Esophagus squamous epithelium (tissue), 5 donors: ENCODE measurements around the gene KDM3A. TPM values are rescaled to one million over a fixed set of nuclear protein-coding genes. Genes with fewer than 3 reads are reported as not detected.

Experiments
- DNase-seq: peaks from one replicate; lab custom pipeline; 2025; lab: John Stamatoyannopoulos, UW
- H3K27ac ChIP-seq, 4 donors: fragments of 200-600 bp; sonication (generic); one replicate each; pipeline ENCODE4 v1.5.1; 2016 to 2019; ENCODE audit warnings: mild to moderate bottlenecking in 1 of 4
- H3K27me3 ChIP-seq, 4 donors: fragments of 200-600 bp; sonication (generic); 1 replicate in 3 of 4; 2 replicates in 1 of 4; pipeline versions ENCODE4 v1.5.1 to v1.6.0; 2017 to 2021; ENCODE audit warnings: antibody characterized with exemption in 1 of 4
- H3K36me3 ChIP-seq, 3 donors: fragments of 200-600 bp; sonication (generic); one replicate each; pipeline ENCODE4 v1.5.1; 2016 to 2019
- H3K4me1 ChIP-seq, 3 donors: fragments of 200-600 bp; sonication (generic); one replicate each; pipeline ENCODE4 v1.5.1; 2017 to 2019
- H3K4me3 ChIP-seq, 4 donors: fragments of 200-600 bp; sonication (generic); 1 replicate in 3 of 4; 2 replicates in 1 of 4; pipeline ENCODE4 v1.5.1; 2016 to 2019; ENCODE audit warnings: mild to moderate bottlenecking in 2 of 4, moderate library complexity in 1 of 4
- H3K9me3 ChIP-seq, 3 donors: fragments of 200-600 bp; sonication (generic); one replicate each; pipeline ENCODE4 v1.5.1; 2016 to 2019
- CTCF ChIP-seq, 6 experiments: fragments of 450-650 bp in 4 of 6; fragments of 200-600 bp in 2 of 6; sonication (generic) in 2 of 6; IDR thresholded peaks; one replicate each; pipeline ENCODE4 v1.5.1; 2016 to 2019; ENCODE audit warnings: antibody characterized with exemption in 6 of 6, mild to moderate bottlenecking in 4 of 6, moderate library complexity in 4 of 6
- POLR2A ChIP-seq, 4 donors: fragments of 450-650 bp; IDR thresholded peaks; one replicate each; pipeline ENCODE4 v1.6.1; 2017; ENCODE audit warnings: antibody characterized with exemption in 4 of 4, mild to moderate bottlenecking in 4 of 4, moderate library complexity in 3 of 4
- WGBS, 2 donors: methylation state at CpG; one replicate each; pipeline ENCODE4 v1.1.5; 2018; 5-methylcytosine and 5-hydroxymethylcytosine counted together
- intact Hi-C: fragments of 100-400 bp; cut with DNase I; formaldehyde crosslinking; loops from one replicate; pipeline ENCODE4 v1.15.0; 2022
- total RNA-seq, 4 donors: library from RNA; depleted of rRNA; stranded (reverse); fragments of >200 nt; gene quantifications; one replicate each; pipeline ENCODE4 v1.1.0, GENCODE V29; 2016
- donor health status: DM: yes; HTN: yes; CAD: no.

Gene KDM3A
- total RNA-seq, 4 donors from 2014 or later: 22.0 to 60.7 (median 23.9) TPM

- intact Hi-C loops: no loop called here
- Histone ChIP-seq H3K36me3 (no peaks in the 10 kb centered on the region), H3K4me1 (no peaks in the 10 kb centered on the region), H3K9me3 (peaks cover 0 to 27% (median 19%) of the 10 kb centered on the region in 3 donors), H3K4me3 (no peak overlapping the region), H3K27ac (no peak overlapping the region), H3K27me3 (peaks cover 0 to under 1% (median 0%) of the 10 kb centered on the region in 4 donors)
- TF ChIP-seq CTCF (IDR thresholded peaks at IDR 0.05) (no peak), POLR2A (IDR thresholded peaks at IDR 0.05) (no peak)
- no peak for DNase-seq
These were observed 6.9 kb upstream of the KDM3A start for GRCh38 chr2:86434290-86434689.

GRCh38 chr2:86435531-86435930 lies 5.6 kb upstream of the KDM3A start:
- H3K4me3 ChIP-seq: no peak overlapping the region
- no peak for DNase-seq
- intact Hi-C loops: no loop called here
- H3K27me3 ChIP-seq: no peaks in the 10 kb centered on the region
- WGBS, 2 donors: 91 to 98% methylated on average over 4 of the region's 4 CpGs
- TF ChIP-seq CTCF (IDR thresholded peaks at IDR 0.05): no peak
- TF ChIP-seq POLR2A (IDR thresholded peaks at IDR 0.05): no peak
- no peak overlapping the region for H3K27ac ChIP-seq
- no peaks in the 10 kb centered on the region for H3K36me3 ChIP-seq
- H3K9me3 ChIP-seq: peaks cover 0 to 33% (median 19%) of the 10 kb centered on the region in 3 donors
- H3K4me1 ChIP-seq: no peaks in the 10 kb centered on the region

- intact Hi-C loops: no loop called here
- H3K9me3 ChIP-seq: peaks cover 0 to 32% (median 18%) of the 10 kb centered on the region in 3 donors
- H3K36me3 ChIP-seq: no peaks in the 10 kb centered on the region
- no peak overlapping the region for H3K27ac ChIP-seq
- H3K27me3 ChIP-seq: no peaks in the 10 kb centered on the region
- TF ChIP-seq POLR2A (IDR thresholded peaks at IDR 0.05): no peak
- TF ChIP-seq CTCF (IDR thresholded peaks at IDR 0.05): no peak
- H3K4me1 ChIP-seq: no peaks in the 10 kb centered on the region
- H3K4me3 ChIP-seq: no peak overlapping the region
- DNase-seq: no peak
These were observed 4.8 kb upstream of the KDM3A start for GRCh38 chr2:86436328-86436727.

GRCh38 chr2:86439879-86440630 lies 1.1 kb upstream of the KDM3A start:
- H3K9me3 ChIP-seq: peaks cover 0 to 32% (median 18%) of the 10 kb centered on the region in 3 donors
- TF ChIP-seq POLR2A (IDR thresholded peaks at IDR 0.05): no peak
- no peak for TF ChIP-seq CTCF (IDR thresholded peaks at IDR 0.05)
- peaks cover 12 to 26% (median 18%) of the 10 kb centered on the region in 3 donors for H3K4me1 ChIP-seq
- 90 to 95% methylated on average over 3 of the region's 3 CpGs for WGBS, 2 donors
- peaks cover 0 to 12% (median 0%) of the 10 kb centered on the region in 3 donors for H3K36me3 ChIP-seq
- peak overlapping the region in 3 of 4 donors; percentile 71 to 83 (median 80) for H3K4me3 ChIP-seq
- no peaks in the 10 kb centered on the region for H3K27me3 ChIP-seq
- DNase-seq: no peak
- intact Hi-C loops: no loop called here
- H3K27ac ChIP-seq: peak overlapping the region; percentile 98 to 99 (median 98)

- no CpG with 5 or more reads among the region's 59 CpGs for WGBS, 2 donors
- peaks cover 12 to 40% (median 27%) of the 10 kb centered on the region in 3 donors for H3K4me1 ChIP-seq
- DNase-seq: no peak
- peaks cover 0 to 32% (median 18%) of the 10 kb centered on the region in 3 donors for H3K9me3 ChIP-seq
- peaks cover 0 to 24% (median 0%) of the 10 kb centered on the region in 3 donors for H3K36me3 ChIP-seq
- H3K27me3 ChIP-seq: no peaks in the 10 kb centered on the region
- intact Hi-C loops: no loop called here
- peak overlapping the region; percentile 98 to 99 (median 98) for H3K27ac ChIP-seq
- TF ChIP-seq CTCF (IDR thresholded peaks at IDR 0.05): no peak
- TF ChIP-seq POLR2A (IDR thresholded peaks at IDR 0.05): peak in 3 of 4 donors; percentile 95 to 97 (median 96)
- peak overlapping the region; percentile 64 to 83 (median 76) for H3K4me3 ChIP-seq
These were observed 266 bp downstream of the KDM3A start for GRCh38 chr2:86441392-86441881.
